Thymus (tissue), 11 donors: ENCODE results near the gene PITPNB. TPM values are rescaled to one million over a fixed set of nuclear protein-coding genes. Genes with fewer than 3 reads are reported as not detected.

Experiments
- DNase-seq, 9 donors: peaks; one replicate each; pipeline ENCODE4 v3.0.0-alpha.2; 2013; ENCODE audit warnings: low spot score in 9 of 9, low read depth in 6 of 9, missing footprints in 1 of 9
- H3K27ac ChIP-seq, 2 donors: one replicate each; pipeline ENCODE4 v1.5.1; 2013; ENCODE audit warnings: control low read depth in 1 of 2, low read depth in 1 of 2, low read length in 1 of 2, mild to moderate bottlenecking in 1 of 2, moderate library complexity in 1 of 2
- H3K27me3 ChIP-seq, 2 donors: one replicate each; pipeline ENCODE4 v1.5.1; 2013; ENCODE audit warnings: low read length in 1 of 2; ENCODE audit not compliant: control insufficient read depth in 2 of 2, insufficient read depth in 1 of 2
- H3K36me3 ChIP-seq, 2 donors: one replicate each; pipeline ENCODE4 v1.5.1; 2013; ENCODE audit warnings: low read length in 1 of 2, mild to moderate bottlenecking in 1 of 2, moderate library complexity in 1 of 2; ENCODE audit not compliant: control insufficient read depth in 2 of 2, insufficient read depth in 2 of 2
- H3K4me1 ChIP-seq, 2 donors: one replicate each; pipeline ENCODE4 v1.5.1; 2013; ENCODE audit warnings: low read length in 2 of 2; ENCODE audit not compliant: control insufficient read depth in 2 of 2, insufficient read depth in 2 of 2
- H3K4me3 ChIP-seq, 2 donors: one replicate each; pipeline ENCODE4 v1.5.1; 2013; ENCODE audit warnings: low read length in 2 of 2, control low read depth in 1 of 2, mild to moderate bottlenecking in 1 of 2
- H3K9me3 ChIP-seq, 2 donors: one replicate each; pipeline ENCODE4 v1.5.1; 2013; ENCODE audit warnings: low read length in 1 of 2, mild to moderate bottlenecking in 1 of 2; ENCODE audit not compliant: control insufficient read depth in 2 of 2, insufficient read depth in 1 of 2
- WGBS: extraction: QIAGEN DNeasy Blood & Tissue Kit; methylation state at CpG from one replicate; pipeline ENCODE4 v1.1.7; 2013; 5-methylcytosine and 5-hydroxymethylcytosine counted together
- polyA plus RNA-seq: library from polyadenylated mRNA; stranded (reverse); fragments of 200-250 nt; gene quantifications from one replicate; pipeline ENCODE4 v1.2.3, GENCODE V29; 2013
- total RNA-seq: library from RNA; stranded (reverse); fragments of 120-200 nt; gene quantifications from one replicate; pipeline ENCODE4 v1.2.4, GENCODE V29; 2013
- donor health status: healthy.

PITPNB gene
- total and polyA plus RNA-seq, 2 donors: 14.1 to 37.3 TPM

GRCh38 chr22:27888310-27888709 lies 30.7 kb downstream of the PITPNB start:
- 97% methylated on average over 1 of the region's 1 CpG for WGBS
- no peaks in the 10 kb centered on the region for H3K9me3 ChIP-seq
- H3K27ac ChIP-seq: no peak overlapping the region
- DNase-seq: no peak
- H3K36me3 ChIP-seq: peaks cover 47 to 58% of the 10 kb centered on the region in 2 donors
- H3K4me3 ChIP-seq: no peak overlapping the region
- no peaks in the 10 kb centered on the region for H3K4me1 ChIP-seq
- H3K27me3 ChIP-seq: no peaks in the 10 kb centered on the region

GRCh38 chr22:27886843-27887151 lies 32.3 kb downstream of the PITPNB start:
- no peaks in the 10 kb centered on the region for H3K9me3 ChIP-seq
- no peaks in the 10 kb centered on the region for H3K4me1 ChIP-seq
- H3K27me3 ChIP-seq: no peaks in the 10 kb centered on the region
- H3K4me3 ChIP-seq: no peak overlapping the region
- H3K36me3 ChIP-seq: peaks cover 41 to 44% of the 10 kb centered on the region in 2 donors
- H3K27ac ChIP-seq: no peak overlapping the region
- DNase-seq: no peak

- H3K36me3 ChIP-seq: peaks cover 35 to 38% of the 10 kb centered on the region in 2 donors
- H3K4me1 ChIP-seq: no peaks in the 10 kb centered on the region
- H3K4me3 ChIP-seq: no peak overlapping the region
- DNase-seq: peak in 5 of 9 donors; percentile 13 to 65 (median 45)
- no peak overlapping the region for H3K27ac ChIP-seq
- WGBS: 98% methylated on average over 3 of the region's 3 CpGs
- no peaks in the 10 kb centered on the region for H3K9me3 ChIP-seq
- no peaks in the 10 kb centered on the region for H3K27me3 ChIP-seq
These were observed 32.8 kb downstream of the PITPNB start for GRCh38 chr22:27885977-27886842.

- 95% methylated on average over 5 of the region's 5 CpGs for WGBS
- Histone ChIP-seq H3K27ac (no peak overlapping the region), H3K27me3 (no peaks in the 10 kb centered on the region), H3K4me3 (no peak overlapping the region), H3K4me1 (no peaks in the 10 kb centered on the region), H3K36me3 (peaks cover 18 to 25% of the 10 kb centered on the region in 2 donors), H3K9me3 (no peaks in the 10 kb centered on the region)
- DNase-seq: no peak
These were observed 35.3 kb downstream of the PITPNB start for GRCh38 chr22:27883656-27884350.

GRCh38 chr22:27882507-27883290 lies 36.4 kb downstream of the PITPNB start:
- Histone ChIP-seq H3K4me1 (no peaks in the 10 kb centered on the region), H3K27me3 (no peaks in the 10 kb centered on the region), H3K36me3 (peaks cover 12 to 19% of the 10 kb centered on the region in 2 donors), H3K27ac (no peak overlapping the region), H3K9me3 (no peaks in the 10 kb centered on the region), H3K4me3 (no peak overlapping the region)
- DNase-seq: no peak
- 96% methylated on average over 6 of the region's 6 CpGs for WGBS

- H3K9me3 ChIP-seq: no peaks in the 10 kb centered on the region
- H3K36me3 ChIP-seq: peaks cover 12 to 21% of the 10 kb centered on the region in 2 donors
- H3K4me3 ChIP-seq: no peak overlapping the region
- peak overlapping the region in 1 of 2 donors; percentile 21 for H3K27ac ChIP-seq
- 93% methylated on average over 3 of the region's 3 CpGs for WGBS
- H3K4me1 ChIP-seq: peaks cover 0 to 3% of the 10 kb centered on the region in 2 donors
- no peak for DNase-seq
- no peaks in the 10 kb centered on the region for H3K27me3 ChIP-seq
These were observed 37.6 kb downstream of the PITPNB start for GRCh38 chr22:27881421-27881820.

GRCh38 chr22:27880778-27881394 lies 38.2 kb downstream of the PITPNB start:
- Histone ChIP-seq H3K9me3 (no peaks in the 10 kb centered on the region), H3K36me3 (peaks cover 12 to 16% of the 10 kb centered on the region in 2 donors), H3K27ac (no peak overlapping the region), H3K4me3 (no peak overlapping the region), H3K27me3 (no peaks in the 10 kb centered on the region), H3K4me1 (peaks cover 0 to 3% of the 10 kb centered on the region in 2 donors)
- peak in 8 of 9 donors; percentile 14 to 66 (median 36) for DNase-seq
- WGBS: 57% methylated on average over 6 of the region's 6 CpGs

GRCh38 chr22:27879923-27880322 lies 39.1 kb downstream of the PITPNB start:
- WGBS: 97% methylated on average over 1 of the region's 1 CpG
- Histone ChIP-seq H3K4me1 (peaks cover 0 to 3% of the 10 kb centered on the region in 2 donors), H3K27me3 (no peaks in the 10 kb centered on the region)

More at GRCh38 chr22:27879923-27880322, 39.1 kb downstream of the PITPNB start:
- DNase-seq: no peak
- Histone ChIP-seq H3K27ac (no peak overlapping the region), H3K36me3 (peaks cover 12 to 13% of the 10 kb centered on the region in 2 donors), H3K9me3 (no peaks in the 10 kb centered on the region), H3K4me3 (no peak overlapping the region)
